Activated CD4-positive, alpha-beta T cell treated with anti-CD3 and anti-CD28 coated beads, Interleukin-2, amount 50 U/mL, for 1 hour (primary cell): ENCODE measurements around the gene MUCL3.
A peak's percentile ranks its signal among the peaks of the same experiment; 100 is the strongest.
"Not testable (repeated sequence)": the region's sequence is repeated elsewhere in the genome, so short reads cannot be mapped to it uniquely, and the experiment has no call there.

ENCODE experiments used
- DNase-seq: peaks from one replicate; pipeline ENCODE4 v3.0.0-alpha.2; 2020

MUCL3 gene, protein sequence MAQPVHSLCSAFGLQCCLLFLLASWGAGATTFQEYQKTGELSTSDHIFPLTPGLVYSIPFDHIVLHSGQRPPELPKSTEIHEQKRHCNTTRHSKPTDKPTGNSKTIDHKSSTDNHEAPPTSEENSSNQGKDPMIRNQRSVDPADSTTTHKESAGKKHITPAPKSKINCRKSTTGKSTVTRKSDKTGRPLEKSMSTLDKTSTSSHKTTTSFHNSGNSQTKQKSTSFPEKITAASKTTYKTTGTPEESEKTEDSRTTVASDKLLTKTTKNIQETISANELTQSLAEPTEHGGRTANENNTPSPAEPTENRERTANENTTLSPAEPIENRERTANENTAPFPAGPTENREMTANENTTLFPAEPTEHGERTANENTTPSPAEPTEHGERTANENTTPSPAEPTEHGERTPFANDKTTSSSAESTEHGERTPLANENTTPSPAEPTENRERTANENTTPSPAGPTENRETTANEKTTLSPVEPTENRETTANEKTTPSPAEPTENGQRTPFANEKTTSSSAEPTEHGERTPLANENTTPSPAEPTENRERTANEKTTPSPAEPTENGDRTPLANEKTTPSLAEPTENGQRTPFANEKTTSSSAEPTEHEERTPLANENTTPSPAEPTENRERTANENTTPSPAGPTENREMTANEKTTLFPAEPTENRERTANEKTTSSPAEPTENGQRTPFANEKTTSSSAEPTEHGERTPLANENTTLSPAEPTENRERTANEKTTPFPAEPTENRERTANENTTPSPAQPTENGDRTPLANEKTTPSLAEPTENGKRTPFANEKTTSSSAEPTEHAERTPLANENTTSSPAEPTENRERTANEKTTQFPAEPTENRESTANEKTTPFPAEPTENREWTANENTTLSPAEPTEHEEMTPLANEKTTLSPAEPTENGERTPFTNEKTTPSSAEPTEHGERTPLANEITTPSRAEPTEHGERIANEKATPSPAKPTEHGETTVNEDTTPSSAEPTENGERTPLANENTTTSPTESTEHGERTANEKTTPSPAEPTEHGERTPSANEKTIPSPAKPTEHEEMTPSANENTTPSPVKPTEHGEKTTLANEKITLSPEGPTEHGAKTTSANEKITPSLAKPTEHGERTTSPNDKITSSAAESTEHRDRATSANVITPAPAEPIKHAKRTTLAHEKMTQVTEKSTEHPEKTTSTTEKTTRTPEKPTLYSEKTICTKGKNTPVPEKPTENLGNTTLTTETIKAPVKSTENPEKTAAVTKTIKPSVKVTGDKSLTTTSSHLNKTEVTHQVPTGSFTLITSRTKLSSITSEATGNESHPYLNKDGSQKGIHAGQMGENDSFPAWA (N-terminal part only)

GRCh38 chr6:30940361-30940986 is at the start of gene MUCL3:
Gene MUCL3 (plus strand): TSS chr6:30940973. CDS start chr6:30941000, 27 bp downstream.
- no peak for DNase-seq

- DNase-seq, result no peak
Measured at GRCh38 chr6:30891450-30891723, 49.4 kb upstream of the MUCL3 start.

DNA sequence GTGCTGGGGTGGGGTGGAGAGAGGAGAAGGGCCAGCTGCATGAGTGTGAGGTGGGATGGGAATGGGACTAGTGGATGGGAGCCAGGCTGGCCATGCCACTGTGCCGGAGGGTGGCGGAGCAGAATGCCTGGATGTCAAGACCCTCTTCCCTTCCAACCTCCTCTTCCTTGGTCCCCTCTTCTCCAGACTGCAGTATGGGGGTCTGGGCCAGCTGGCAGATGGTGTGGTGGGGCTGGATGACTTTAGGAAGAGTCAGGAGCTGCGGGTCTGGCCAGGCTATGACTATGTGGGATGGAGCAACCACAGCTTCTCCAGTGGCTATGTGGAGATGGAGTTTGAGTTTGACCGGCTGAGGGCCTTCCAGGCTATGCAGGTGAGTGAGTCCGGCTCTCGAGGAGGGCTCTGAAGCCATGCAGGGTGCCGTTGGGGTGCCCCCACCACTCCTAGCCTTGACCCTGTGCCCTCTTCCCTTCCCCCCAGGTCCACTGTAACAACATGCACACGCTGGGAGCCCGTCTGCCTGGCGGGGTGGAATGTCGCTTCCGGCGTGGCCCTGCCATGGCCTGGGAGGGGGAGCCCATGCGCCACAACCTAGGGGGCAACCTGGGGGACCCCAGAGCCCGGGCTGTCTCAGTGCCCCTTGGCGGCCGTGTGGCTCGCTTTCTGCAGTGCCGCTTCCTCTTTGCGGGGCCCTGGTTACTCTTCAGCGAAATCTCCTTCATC is 48.8 kb upstream of the MUCL3 start:
- no peak for DNase-seq

GRCh38 chr6:30893001-30893591 is 47.7 kb upstream of the MUCL3 start:
- DNase-seq, result no peak

DNA sequence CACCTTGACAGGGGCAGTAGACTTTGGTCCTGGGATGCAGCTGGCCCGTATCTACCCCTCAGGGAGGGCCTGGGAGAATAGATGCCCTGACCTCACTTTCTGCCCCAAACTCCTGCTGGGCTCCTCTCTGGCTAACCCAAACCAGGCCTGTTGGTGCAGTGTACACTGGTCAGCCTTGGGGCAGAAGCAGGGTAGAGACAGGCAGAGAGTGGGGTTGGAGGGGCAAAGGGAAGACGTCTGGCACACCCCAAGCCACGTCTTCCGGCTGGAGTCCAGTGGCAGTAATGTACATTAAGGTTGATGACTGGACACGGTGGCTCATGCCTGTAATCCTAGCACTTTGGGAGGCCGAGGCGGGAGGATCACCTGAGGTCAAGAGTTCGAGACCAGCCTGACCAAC is 47.1 kb upstream of the MUCL3 start:
- DNase-seq, result no peak

DNA sequence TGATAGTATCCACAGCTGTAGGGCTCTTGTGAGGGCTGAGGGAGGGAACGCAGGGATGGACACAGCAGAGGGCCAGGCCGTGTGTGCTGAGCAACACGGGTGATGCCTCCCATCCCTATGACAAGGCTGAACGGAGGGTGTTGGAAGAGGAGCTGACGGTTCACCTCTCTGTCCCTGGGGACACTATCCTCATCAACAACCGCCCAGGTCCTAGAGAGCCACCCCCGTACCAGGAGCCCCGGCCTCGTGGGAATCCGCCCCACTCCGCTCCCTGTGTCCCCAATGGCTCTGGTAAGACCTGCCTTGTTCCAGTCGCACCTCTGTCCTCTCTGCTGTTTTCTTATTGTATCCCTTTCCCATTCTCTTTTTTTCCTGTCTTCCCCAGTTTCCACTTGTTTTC is 46.4 kb upstream of the MUCL3 start:
- no peak for DNase-seq

DNA sequence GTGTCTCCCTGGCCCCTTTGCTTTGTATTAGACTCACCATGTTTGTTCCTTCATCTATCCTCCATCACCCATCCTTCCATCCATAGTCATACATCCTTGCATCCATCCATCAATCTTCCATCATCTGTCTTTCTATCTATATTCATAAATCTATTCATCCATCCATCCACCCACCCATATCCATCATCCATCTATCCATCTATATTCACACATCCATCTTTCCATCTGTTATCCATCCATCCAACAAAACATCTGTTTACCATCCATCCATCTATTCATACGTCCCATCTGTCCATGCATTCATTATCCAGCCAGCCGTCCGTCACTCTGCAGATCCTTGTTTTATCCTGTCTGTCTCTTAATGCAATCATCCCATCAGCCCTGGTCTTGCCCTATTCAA is 45.8 kb upstream of the MUCL3 start:
- DNase-seq, result no peak

GRCh38 chr6:30895343-30895742 is 45.4 kb upstream of the MUCL3 start:
- DNase-seq, result no peak

DNA sequence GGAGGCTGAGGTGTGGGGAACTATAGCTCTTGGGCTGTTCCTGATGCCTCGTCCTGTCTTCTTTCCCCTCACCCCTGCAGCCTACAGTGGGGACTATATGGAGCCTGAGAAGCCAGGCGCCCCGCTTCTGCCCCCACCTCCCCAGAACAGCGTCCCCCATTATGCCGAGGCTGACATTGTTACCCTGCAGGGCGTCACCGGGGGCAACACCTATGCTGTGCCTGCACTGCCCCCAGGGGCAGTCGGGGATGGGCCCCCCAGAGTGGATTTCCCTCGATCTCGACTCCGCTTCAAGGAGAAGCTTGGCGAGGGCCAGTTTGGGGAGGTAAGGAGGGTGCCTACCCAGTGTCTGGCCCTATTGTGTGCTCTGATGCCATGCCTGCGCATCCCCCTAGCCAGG is 44.2 kb upstream of the MUCL3 start:
- DNase-seq, result no peak

GRCh38 chr6:30897882-30898281 is 42.9 kb upstream of the MUCL3 start:
- no peak for DNase-seq

DNA sequence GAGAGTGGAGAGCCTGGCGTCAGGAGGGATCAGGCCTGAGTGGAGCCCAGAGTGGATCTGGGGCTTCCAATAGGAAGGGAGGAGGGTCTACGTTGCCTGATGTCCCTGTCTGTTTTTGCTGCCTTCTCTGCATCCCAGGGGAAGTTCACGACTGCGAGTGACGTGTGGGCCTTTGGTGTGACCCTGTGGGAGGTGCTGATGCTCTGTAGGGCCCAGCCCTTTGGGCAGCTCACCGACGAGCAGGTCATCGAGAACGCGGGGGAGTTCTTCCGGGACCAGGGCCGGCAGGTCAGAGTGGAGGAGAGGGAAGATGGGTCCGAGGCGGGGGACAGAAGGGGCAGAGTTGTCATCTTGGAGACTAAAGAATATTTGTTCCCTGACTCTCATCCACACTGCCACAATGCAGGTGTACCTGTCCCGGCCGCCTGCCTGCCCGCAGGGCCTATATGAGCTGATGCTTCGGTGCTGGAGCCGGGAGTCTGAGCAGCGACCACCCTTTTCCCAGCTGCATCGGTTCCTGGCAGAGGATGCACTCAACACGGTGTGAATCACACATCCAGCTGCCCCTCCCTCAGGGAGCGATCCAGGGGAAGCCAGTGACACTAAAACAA is 41.9 kb upstream of the MUCL3 start:
- DNase-seq, result no peak

- DNase-seq, result no peak
Measured at GRCh38 chr6:30900863-30901417, 39.8 kb upstream of the MUCL3 start.

- no peak for DNase-seq
Measured at GRCh38 chr6:30901436-30901835, 39.3 kb upstream of the MUCL3 start.

- not testable (repeated sequence) for DNase-seq
Measured at GRCh38 chr6:30902196-30902595, 38.6 kb upstream of the MUCL3 start.

DNA sequence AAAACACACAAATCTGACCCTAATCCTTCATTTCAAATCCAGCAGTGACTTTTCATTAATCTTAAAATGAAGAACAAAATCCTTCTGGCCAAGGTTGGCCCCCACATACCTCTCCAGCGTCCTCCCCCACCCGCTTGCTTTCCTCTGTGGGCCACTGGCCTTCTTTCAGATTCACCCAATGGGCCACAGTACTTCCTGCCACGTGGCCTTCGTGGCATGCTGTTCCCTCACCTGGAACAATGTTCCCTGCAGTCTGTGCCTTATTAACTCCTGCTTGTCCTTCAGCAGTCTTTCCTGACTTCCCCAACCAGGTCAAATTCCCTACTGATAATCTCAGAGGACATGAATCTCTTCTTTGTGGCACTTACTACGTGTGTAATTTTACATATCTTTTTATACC is 38.1 kb upstream of the MUCL3 start:
- DNase-seq, result no peak

DNA sequence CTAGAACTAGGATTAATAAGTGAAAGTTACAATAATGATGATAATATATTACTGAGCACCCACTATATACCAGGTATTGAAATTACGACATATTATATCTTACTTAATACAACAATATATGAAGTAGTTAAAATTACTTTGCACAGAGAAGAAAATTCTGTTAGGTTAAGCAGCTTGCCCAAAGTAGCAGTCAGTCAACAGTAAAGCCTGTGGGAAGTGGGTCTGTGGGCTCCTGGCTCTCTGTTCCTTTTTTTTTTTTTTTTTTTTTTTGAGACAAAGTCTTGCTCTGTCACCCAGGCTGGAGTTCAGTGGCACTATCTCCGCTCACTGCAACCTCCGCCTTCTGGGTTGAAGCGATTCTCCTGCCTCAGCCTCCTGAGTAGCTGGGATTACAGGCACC is 37.5 kb upstream of the MUCL3 start:
- DNase-seq, result no peak

DNA sequence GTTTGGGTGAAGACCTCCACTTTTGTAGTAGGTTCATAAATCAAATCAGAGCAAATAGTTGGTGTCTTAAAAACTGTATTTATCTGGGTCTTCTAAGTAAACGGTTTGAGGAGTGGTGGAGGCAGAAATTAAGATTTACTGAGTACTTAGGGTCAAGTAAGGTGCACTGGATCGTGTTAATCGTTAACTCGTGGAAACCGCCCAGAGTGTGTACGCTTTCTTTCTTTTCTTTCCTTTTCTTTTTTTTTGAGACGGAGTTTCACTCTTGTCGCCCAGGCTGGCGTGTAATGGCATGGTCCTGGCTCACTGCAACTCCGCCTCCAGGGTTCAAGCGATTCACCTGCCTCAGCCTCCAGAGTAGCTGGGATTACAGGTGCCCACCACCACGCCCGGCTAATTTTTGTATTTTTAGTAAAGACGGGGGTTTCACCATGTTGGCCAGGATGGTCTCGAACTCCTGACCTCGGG is 33.4 kb upstream of the MUCL3 start:
- not testable (repeated sequence) for DNase-seq

DNA sequence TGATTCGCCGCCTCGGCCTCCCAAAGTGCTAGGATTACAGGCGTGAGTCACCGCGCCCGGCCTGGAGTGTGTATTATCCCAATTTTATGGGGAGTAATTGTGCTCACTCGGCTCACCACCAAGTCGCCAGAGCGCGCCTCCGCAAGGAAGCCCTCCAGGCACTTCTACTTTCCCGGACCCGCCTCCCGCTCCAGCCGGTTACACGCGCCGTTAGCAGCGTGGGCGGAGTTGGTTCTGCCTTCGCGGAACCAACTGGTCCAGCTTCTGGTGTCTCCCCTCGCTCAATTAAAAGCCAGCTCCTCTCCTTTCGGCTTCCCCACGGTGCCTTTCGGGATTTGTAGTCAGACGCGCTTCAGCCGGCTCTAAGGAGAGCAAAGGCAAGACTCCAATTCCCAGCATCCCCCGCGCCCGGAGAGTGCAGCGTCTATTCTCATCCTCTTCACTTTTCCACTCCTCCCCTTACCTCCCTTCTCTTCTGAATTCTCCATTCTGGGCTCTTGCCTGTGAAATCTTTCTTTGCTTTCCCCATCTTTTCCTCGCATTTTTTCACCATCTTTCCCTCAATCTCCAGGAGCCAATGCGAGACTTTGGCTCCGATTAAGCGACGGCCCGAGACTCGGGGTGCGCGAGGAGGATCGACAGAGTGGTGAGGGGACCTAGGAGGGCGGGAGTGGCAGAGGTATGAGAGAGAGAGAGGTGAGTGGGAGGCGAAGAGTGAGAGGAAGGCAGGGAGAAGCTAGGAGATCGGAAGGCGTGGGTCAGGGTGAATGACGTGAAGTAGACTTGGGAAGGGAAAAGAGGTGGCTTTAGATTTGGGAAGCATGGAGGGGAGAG is 32.8 kb upstream of the MUCL3 start, which contains the start of gene GTF2H4:
GTF2H4 (plus strand) TSS at position 450 of the 834 bp plus-strand sequence.
- peak; percentile 95 for DNase-seq

DNA sequence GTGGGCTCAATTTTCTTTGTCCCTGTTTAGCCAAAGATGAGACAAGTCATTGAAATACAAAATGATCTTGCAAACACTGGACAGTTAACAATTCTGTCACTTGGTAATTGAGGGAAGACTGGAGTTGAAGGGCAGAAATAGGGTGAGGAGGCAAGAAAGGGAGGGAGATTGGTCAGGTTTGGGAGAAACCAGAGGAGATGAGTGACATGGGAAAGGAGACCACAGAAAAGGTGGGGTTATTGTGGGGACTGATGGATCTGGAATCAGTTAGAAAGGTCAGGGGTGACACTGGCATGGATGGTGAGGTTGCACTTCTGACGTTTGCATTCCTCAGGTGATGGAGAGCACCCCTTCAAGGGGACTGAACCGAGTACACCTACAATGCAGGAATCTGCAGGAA is 32.1 kb upstream of the MUCL3 start:
- DNase-seq, result no peak

GRCh38 chr6:30910473-30910872 is 30.3 kb upstream of the MUCL3 start:
- not testable (repeated sequence) for DNase-seq
